NOMO-1 treated with DMSO at 0.1 percent for 48 hours (cell line): Measurements from ENCODE around the gene MYL7.

Source experiments
- DNase-seq: peaks from one replicate; lab custom pipeline; 2025; ENCODE audit not compliant: unreplicated experiment; lab: John Stamatoyannopoulos, UW

MYL7 gene

DNA sequence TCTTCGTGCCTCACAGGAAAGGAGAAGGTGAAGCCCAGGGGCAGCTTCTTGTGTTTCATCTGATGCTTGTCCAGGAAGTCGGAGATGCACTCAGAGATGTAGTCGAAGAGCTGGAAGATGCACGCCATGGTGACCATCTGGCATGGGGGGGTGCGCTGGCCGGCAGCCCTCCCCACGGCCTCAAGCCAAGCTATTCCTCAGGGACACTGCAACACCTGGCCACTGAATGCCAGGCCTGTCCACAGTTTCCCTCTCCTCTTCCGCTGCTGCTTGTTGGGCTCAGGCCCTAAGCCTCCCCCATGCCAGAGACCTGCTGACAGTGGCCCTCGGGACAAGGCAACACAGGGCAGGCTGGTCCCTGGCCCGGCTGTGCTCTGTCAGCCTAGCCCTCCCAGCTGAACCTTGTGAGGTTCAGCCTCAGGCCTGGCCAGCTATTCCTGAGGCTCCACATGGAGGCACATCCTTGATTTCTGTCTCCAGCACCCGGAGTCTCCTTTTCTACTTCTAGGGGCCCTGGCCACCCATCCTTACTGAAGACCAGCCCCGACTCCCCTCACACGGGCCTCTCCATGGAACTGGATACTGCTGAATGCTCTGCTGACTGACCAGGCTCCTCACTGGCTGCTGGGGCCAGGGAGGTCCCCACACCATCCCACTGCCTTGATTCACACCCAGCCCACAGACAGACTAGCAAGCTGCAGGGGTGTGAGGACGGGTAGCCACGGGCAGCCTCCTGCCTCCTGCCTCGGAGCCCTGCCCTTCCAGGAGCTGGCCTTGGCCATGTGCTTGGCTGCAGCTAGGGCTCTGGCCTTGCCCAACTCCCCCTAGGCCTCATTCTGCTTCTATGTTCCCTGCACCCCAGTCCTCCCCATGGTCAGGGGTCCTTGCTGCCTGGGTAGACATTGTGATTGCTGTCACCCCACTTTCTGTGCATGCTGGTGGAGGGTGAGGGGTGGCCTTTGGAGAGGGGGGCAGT is 10.1 kb upstream of the MYL7 start:
- DNase-seq = no peak

DNA sequence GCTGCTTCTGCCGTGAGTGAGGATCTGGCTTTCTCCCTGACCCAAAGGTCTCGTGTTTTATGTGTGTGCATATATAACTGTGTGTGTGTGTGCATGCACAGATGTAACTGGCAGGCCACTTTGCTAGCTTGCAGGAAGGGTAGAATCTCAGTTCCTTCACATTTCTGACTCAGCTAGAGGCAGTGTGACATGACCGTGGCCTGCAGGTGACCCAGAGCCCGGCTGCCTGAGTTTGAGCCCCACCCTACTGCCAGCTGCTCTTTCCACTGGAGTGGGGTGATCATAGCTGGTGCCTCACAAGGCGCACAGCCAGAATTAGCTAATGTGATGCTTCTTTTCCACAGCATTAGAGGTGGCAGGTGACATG is 9.3 kb upstream of the MYL7 start:
- no peak for DNase-seq

DNA sequence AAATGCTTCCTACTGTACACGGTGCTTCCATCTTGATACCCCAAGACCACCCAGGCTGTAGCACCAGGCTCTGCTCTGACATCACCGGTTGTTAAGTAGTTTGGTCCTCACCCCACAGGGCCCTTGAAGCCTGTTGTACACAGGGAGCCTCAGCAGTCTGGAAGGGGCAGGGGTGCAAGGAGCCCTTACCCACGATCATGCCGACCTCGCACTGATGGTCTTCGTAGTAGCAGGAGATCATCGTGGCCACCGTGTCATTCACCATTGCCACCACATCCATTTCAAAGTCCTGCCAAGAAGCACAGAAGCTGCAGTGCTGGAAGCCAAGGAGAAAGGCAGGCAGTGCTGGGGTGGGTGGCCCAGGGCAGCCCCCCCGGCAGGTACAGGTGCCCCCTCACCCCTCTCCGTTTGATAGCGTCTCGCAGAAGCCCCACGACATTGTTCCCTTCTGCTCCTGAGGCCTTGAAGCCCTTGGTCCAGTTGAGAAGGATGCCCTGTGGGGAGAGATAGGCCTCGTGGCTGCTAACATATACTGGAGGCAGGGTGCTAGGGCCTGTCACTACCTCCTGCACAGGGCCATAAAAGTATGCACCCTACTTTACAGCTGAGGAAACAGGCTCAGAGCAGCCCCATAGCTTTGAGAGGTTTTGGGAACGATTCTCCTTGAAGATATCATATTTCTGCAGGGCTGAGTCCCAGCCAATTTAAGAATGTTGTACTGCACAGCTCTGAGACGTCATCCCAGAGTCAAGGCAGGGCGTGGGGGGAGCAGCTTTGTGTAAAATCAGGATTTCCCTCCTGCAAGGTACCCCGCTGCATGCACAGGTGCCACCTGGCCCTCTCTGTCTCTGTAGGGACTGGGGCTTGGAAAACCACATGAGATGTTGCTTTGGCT is 8.7 kb upstream of the MYL7 start:
- no peak for DNase-seq

DNA sequence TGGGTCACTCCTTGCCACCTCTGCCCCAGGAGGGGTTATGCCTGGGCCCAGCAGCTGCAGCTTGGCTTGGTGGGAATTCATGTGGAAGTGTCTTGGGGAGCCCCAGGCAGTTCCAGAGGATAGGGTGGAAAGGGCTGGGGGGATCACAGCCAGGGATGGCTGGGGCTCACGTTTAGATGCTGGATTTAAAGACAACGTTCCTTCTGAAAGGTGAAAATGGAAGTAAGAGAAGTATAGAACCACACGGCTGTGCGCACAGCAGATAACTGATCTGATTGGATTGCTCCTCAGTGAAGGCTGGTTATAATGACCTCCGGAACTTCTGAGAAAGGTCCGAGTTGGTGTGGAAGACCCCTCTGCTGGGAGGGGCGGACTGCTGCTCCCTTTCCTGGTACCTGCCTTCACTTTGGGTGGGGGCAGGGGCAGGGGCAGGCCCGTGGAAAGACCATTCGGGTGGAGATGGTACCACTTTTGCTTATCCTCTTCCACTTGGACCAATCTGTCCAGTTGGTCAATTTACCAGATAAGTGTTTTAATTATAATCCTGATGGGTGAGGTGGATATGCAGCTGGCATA is 7.9 kb upstream of the MYL7 start:
- DNase-seq = no peak

DNA sequence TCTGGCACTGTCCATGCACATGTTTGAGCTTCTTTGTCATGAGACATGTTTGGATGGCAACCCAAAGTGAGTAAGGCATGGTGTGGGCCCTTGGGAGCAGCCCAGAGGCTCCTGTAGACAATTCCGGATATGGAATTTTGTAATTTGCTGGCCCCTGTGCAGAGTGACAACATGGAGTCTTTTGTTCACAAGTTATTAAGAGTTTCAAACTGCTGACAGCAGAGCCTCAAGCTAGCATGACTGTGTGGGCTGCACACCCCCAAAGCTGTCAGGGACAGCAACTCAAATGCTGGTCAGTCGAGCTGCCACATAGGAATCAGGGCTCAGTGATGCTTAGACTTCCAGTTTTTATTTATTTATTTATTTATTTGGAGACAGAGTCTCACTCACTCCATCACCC is 7.0 kb upstream of the MYL7 start:
- DNase-seq = no peak

DNA sequence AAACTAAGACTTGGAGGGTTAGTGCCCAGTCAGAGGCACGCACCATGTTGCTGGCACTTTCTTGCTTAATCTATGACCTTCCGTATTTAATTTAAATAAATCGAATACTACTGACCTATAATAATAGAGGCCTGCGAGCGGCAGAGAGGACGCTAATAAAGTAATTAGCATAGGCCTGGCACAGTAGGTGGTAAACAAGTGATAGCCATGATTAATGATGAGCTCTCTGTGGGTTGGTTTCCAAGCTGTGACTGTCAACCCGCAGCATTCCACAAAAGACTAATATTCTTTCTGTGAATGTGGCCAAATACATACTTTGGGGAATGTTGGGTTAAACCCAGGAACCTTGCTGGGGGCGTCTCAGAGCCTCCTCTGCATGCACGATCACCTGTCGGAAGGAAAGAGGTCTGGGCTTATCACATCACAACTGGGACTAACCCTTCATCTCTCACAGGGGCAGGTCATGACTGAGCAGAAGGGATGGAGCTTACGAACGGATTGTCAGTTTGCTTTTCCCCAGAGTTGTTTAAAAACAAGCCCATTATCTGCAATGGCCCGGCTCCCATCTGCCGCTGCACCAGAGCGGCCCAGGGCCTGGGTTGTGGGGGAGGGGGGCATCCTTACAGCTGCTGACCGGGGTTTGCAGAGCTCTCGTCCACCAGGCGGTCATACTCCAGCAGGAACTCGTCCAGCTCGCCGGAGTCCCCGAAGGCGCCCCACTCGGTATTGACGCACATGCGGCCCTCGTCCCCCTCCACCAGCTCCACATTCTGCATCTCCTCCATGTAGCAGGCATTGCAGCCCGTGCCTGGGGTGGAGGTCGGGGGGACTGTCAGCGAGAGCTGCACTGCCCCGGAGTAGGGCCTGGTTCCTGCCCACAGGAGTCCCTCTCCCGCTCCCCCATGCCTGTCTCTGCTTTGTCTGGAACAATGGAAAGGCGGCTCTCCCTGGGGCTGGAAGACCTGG is 6.2 kb upstream of the MYL7 start:
- DNase-seq = no peak

DNA sequence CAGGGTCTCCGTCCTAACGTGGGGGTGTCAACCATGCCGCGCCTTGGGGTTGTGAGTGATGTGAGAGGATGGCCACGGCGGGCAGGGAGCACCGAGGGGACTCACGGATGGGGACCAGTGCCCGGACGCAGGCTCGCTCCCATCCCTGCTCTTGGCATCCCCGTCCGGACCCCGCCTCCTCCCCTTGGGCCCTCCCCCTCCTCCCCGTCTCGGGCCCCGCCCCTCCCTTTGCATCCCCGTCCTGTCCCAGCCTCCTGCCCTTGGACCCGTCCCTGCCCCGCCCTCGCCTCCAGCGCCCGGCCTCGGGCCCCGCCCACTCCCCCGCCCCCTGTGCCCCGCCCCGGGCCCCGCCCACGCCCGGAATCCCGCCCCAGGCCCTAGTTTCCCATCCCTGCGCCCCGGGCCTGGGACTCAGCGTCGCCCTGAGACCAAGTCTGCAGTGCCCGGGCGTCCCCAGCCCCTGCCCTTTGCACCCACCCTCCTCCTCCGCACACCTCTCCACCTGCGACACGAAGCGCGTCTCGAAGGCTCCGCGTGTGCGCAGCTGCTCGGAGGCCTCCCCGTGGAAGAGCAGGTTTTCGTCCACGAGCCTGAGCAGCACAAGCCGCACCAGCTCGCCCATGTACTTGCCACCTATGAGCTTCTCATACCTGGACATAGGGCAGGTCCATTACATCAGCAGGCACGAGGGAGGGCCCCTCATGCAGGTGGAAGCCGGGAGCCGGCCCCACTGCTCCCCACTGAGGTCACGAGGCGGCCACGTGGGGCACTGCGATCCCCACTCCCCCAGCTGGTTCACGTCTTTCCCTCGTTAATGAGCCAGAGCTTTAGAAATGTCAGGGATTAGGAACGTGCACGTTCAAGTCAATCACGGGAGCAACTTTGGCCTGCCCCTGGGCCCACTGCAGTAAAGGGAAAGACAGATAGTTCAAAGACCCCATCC is 5.1 kb upstream of the MYL7 start:
- no peak for DNase-seq

GRCh38 chr7:44145479-44145968 is 4.4 kb upstream of the MYL7 start:
- DNase-seq = no peak

DNA sequence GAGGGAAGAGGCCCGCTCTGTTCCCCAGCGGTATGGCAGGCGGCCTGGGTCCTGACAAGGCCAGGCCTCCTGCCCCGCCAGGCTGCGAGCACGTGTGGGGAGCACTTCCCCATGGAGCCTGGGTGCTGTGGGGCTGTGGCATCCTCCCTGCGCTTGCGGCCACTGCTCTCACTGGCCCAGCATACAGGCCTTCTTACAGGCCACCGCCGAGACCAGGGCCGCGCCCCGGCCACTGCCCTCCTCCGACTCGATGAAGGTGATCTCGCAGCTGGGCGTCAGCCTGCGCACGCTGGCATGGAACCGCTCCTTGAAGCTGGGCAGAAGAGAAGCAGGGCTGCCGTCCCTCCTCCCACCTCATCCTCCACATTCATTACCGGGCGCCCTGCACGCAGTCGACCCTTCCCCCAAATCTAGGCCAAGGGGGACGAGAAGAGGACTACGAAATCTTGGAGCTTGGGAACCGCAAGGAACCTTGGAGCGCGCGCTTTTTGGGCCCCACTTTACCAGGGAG is 3.9 kb upstream of the MYL7 start:
- DNase-seq = no peak

GRCh38 chr7:44144426-44144967 is 3.4 kb upstream of the MYL7 start:
- DNase-seq = no peak

DNA sequence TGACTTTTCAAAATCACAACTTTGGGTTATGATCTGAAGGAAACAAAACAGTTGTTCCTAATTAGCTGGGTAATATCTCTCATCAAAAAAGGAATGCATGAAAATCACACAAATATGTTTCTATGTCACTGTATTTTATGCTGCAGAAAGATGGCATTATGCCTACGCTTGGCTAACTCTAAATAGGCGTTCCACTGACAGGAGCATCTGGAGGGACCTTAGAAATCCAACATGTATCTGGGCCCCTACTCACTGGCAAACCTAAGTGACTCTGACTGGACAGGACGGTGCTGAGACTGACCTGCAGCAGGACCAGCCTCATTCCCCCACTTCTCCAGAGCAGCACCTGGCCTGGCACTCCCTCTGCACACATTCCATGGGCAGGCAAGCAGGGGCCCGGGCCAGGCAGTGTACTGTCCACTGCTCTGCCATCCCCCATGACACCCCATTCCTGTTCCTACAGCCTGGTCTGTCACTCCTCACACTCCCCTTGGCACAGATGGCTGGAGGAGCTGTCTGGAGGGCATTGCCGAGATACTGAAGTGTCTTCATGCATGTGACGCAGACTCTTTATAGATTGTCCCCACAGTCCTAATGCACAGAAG is 2.6 kb upstream of the MYL7 start:
- no peak for DNase-seq

GRCh38 chr7:44142028-44142427 is 896 bp upstream of the MYL7 start:
- DNase-seq = no peak

DNA sequence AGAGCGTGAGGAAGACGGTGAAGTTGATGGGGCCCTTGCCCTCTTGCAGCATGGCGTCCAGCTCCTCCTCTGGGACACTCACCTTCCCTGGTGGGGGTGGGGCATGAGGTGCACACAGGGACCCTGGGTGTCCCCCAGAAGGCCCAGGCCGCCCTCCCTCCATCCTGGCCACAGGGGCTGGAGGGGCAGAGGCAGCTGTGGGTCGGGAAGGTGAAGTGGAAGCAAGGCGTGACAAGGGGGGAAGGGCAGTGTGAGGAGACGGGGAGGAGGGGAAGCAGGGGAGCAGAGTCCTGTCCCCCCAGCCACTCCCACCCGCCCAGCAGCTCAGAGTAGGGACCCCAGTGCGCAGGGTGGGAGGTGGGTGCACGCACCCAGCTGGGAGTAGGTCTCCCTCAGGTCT is 791 bp downstream of the MYL7 start:
- no peak for DNase-seq

GRCh38 chr7:44139311-44140010 is 1.7 kb downstream of the MYL7 start:
- DNase-seq = no peak

DNA sequence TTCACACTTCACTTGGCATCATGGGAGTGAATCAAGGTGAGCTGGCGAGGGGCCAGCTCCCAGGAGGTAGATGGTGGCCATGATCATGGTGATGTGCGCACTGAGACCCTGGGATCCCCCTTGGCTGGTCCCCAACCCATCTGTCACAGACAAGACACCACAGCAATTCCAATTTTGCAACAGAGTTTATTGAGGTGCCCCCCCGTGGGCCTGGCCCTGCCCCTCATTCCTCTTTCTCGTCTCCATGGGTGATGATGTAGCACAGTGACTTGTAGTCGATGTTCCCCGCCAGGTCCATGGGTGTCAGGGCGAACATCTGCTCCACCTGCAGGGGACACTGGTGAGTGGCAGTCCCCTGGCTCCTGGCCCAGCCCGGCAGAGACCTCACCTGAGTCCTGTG is 2.4 kb downstream of the MYL7 start:
- DNase-seq = no peak

- no peak for DNase-seq
Measured at GRCh38 chr7:44136731-44137130, 4.4 kb downstream of the MYL7 start.

DNA sequence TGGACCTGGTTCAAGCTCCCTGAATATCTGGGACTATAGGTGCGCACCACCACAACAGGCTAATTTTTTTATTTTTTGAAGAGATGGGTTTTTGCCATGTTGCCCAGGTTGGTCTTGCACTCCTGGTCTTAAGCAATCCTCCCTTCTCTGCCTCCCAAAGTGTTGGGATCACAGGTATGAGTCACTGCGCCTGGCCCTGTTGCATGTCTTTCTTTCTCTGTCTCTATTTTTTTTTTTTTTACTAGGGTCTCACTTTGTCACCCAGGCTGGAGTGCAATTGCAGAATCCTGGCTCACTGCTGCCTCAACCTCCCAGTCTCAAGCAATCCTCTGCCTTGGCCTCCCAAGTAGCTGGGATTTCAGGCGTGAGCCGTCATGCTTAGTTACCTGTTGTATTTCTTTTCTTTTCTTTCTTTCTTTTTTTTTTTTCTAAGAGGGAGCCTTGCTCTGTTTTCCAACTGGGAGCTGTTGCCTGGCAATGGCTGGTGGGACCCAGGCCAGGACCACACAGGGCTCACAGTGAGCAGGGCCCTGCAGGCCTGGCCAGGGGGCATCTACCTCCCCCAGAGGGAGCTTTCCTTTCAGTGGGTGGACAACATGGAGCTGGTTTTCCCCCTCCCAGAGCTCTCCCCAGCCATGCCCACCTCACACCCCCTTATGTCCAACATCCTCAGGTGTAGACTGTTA is 6.0 kb downstream of the MYL7 start:
- DNase-seq = no peak
